ENCODE results near the gene SLC35E4. TPM values are rescaled to one million over a fixed set of nuclear protein-coding genes. Genes with fewer than 3 reads are reported as not detected.

The SLC35E4 gene
- total and polyA plus RNA-seq, 9 of the 15 experiments (the other 6 are each of a cell fraction or from before 2014, with no cell fraction given) = 0.06 to 2.3 (median 0.86) TPM; not detected in 1

DNA sequence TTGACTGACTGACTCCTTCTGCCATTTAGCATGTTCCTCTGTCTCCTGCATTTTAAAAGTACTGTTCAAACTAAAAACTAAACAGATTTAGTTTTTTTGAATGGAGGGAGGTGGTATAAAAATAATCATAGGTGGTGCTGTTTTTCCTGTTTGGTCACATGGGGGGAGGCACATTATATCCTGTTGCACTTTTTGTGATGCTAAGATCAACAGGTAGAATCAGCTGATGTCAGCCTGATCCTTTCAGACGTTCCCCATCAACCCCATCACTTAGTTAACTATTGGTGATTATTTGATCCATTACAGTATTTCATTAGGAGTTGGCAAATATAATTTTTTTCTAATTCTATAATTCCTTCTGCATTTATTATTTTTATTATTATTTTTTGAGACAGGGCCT is 54.0 kb downstream of the SLC35E4 start:
- ChIA-PET CTCF (ENCODE audit: low intra/inter-chr PET ratio) (no interaction called here), POLR2A (interaction anchor here (0.6 kb wide), 1 partner anchor 13 kb away, joined by 3 read pairs; no protein-coding TSS in a partner anchor)
- no peak overlapping the region for H2AFZ ChIP-seq (ENCODE audit: low read depth, low read length)
- no peaks in the 10 kb centered on the region for H3K27me3 ChIP-seq (ENCODE audit: control insufficient read depth in 2 of 2, insufficient read depth in 2 of 2, low read length in 2 of 2)
- H3K79me2 ChIP-seq (ENCODE audit: control insufficient read depth, insufficient read depth, low read length) = no peaks in the 10 kb centered on the region
- no peaks in the 10 kb centered on the region for H3K36me3 ChIP-seq (ENCODE audit: control insufficient read depth, insufficient read depth, low read length)
- no TSS peak for BruUV-seq (replicated peaks)
- intact Hi-C loops (cut with micrococcal nuclease) = no loop called here
- H3K9ac ChIP-seq (ENCODE audit: insufficient read depth in 1 of 2, low read depth in 2 of 2, low read length in 2 of 2) = no peak overlapping the region
- DNase-seq (ENCODE audit: extremely low read depth in 1 of 4, low spot score in 3 of 4) (no peak), FAIRE-seq (no peak), ATAC-seq (no peak)
- TF ChIP-seq SMC3 (conservative IDR thresholded peaks at IDR 0.05; ENCODE audit: insufficient read depth, low read depth, low read length) (no peak), ZNF263 (CRISPR knock-in tag; IDR thresholded peaks at IDR 0.05; ENCODE audit: borderline replicate concordance) (no peak), WHSC1 (IDR thresholded peaks at IDR 0.05; ENCODE audit: low read length) (no peak), NCOA2 (IDR thresholded peaks at IDR 0.05; ENCODE audit: partially characterized antibody in 2 of 2) (no peak), KAT7 (CRISPR knock-in tag; IDR thresholded peaks at IDR 0.05; ENCODE audit: borderline replicate concordance) (no peak), ZNF583 (CRISPR knock-in tag; IDR thresholded peaks at IDR 0.05) (no peak), GATAD2A (IDR thresholded peaks at IDR 0.05) (no peak)
- TF ChIP-seq, protein P1, sequence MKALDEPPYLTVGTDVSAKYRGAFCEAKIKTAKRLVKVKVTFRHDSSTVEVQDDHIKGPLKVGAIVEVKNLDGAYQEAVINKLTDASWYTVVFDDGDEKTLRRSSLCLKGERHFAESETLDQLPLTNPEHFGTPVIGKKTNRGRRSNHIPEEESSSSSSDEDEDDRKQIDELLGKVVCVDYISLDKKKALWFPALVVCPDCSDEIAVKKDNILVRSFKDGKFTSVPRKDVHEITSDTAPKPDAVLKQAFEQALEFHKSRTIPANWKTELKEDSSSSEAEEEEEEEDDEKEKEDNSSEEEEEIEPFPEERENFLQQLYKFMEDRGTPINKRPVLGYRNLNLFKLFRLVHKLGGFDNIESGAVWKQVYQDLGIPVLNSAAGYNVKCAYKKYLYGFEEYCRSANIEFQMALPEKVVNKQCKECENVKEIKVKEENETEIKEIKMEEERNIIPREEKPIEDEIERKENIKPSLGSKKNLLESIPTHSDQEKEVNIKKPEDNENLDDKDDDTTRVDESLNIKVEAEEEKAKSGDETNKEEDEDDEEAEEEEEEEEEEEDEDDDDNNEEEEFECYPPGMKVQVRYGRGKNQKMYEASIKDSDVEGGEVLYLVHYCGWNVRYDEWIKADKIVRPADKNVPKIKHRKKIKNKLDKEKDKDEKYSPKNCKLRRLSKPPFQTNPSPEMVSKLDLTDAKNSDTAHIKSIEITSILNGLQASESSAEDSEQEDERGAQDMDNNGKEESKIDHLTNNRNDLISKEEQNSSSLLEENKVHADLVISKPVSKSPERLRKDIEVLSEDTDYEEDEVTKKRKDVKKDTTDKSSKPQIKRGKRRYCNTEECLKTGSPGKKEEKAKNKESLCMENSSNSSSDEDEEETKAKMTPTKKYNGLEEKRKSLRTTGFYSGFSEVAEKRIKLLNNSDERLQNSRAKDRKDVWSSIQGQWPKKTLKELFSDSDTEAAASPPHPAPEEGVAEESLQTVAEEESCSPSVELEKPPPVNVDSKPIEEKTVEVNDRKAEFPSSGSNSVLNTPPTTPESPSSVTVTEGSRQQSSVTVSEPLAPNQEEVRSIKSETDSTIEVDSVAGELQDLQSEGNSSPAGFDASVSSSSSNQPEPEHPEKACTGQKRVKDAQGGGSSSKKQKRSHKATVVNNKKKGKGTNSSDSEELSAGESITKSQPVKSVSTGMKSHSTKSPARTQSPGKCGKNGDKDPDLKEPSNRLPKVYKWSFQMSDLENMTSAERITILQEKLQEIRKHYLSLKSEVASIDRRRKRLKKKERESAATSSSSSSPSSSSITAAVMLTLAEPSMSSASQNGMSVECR (CRISPR knock-in tag; IDR thresholded peaks at IDR 0.05) = no peak
- TF ChIP-seq, protein P2, sequence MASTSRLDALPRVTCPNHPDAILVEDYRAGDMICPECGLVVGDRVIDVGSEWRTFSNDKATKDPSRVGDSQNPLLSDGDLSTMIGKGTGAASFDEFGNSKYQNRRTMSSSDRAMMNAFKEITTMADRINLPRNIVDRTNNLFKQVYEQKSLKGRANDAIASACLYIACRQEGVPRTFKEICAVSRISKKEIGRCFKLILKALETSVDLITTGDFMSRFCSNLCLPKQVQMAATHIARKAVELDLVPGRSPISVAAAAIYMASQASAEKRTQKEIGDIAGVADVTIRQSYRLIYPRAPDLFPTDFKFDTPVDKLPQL (IDR thresholded peaks at IDR 0.05; ENCODE audit: extremely low read depth, insufficient read length) = no peak
- in situ Hi-C loops (cut with MboI) = no loop called here
- H3K27ac ChIP-seq (ENCODE audit: extremely low read depth, low read depth, low read length) = no peak overlapping the region
- no peaks in the 10 kb centered on the region for H3K9me3 ChIP-seq (replicated peaks; ENCODE audit: control insufficient read depth, insufficient read depth, low read depth, low read length)
- H3K4me2 ChIP-seq (ENCODE audit: insufficient read depth, low read length) = no peak overlapping the region
- no peaks in the 10 kb centered on the region for H4K20me1 ChIP-seq (replicated peaks; ENCODE audit: control insufficient read depth, insufficient read depth, low read length)
- H3K4me3 ChIP-seq = no peak overlapping the region
- 18% methylated on average over 1 of the region's 1 CpG for WGBS (ENCODE audit: insufficient coverage, low coverage, missing lambda C conversion rate)
- H3K9me1 ChIP-seq (ENCODE audit: control insufficient read depth, insufficient read depth, low read length) = no peaks in the 10 kb centered on the region
- peaks cover 0 to 6% of the 10 kb centered on the region in 2 experiments; a peak in 2 of 5 replicates for H3K4me1 ChIP-seq (replicated peaks in 1 of 2; ENCODE audit: control insufficient read depth in 2 of 2, insufficient read depth in 2 of 2, low read length in 2 of 2)
